HG03469 (cell line): ENCODE measurements around the gene DNAJB12.
"Not testable (repeated sequence)": the region's sequence is repeated elsewhere in the genome, so short reads cannot be mapped to it uniquely, and the experiment has no call there.

Source experiments
- ATAC-seq: cut with Tn5 transposase; IDR thresholded peaks from one replicate; pipeline ENCODE4 v1.9.1; 2021; ENCODE audit warnings: mild to moderate bottlenecking, moderate library complexity, moderate number of reproducible peaks; ENCODE audit not compliant: unreplicated experiment

Gene DNAJB12

DNA sequence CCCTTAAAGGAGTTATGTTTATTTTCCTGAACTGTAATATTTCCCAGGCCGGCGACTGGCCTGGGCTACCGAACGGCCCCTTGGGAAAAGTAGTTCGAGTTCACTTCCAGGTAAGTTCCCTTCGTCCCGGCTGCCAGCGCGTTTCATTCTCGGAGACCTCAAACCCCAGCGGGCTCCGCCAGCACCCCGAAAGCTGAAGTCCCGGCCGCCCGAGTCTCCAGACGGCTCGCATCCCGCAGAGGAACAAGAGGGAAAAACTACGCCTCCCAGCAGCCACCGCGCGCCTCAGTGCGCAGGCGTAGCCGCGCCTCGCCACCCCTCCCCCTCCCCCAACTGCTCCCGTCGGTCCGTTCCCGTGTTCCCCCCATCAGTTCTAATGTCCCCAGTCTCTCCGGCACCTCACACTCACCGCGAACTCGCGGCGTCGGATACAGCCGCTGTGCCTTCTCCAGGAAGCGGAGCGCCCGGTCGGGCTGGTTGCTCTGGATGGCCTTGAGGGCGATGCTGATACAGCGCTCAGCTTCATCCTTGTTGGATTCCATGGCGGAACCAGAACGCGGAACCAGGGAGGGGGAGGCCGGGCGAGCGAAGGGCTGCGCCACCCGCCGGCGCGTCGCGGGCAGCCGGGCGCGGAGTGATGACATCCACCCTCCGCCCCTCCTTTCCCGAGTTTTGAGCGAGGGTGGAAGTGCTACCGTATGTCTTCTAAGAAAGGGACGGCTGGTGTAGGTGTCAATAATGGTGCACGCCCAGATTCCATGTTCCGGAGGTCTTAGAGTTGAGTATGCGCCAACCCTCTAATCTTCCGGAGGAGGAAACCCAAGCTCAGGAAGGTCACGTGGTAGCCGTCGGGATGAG is at the start of gene DNAJB12:
DNAJB12 (minus strand) TSS at position 564 of the 858 bp plus-strand sequence; CDS start at position 542, 22 bp downstream.
- peak; percentile 56 for ATAC-seq

DNA sequence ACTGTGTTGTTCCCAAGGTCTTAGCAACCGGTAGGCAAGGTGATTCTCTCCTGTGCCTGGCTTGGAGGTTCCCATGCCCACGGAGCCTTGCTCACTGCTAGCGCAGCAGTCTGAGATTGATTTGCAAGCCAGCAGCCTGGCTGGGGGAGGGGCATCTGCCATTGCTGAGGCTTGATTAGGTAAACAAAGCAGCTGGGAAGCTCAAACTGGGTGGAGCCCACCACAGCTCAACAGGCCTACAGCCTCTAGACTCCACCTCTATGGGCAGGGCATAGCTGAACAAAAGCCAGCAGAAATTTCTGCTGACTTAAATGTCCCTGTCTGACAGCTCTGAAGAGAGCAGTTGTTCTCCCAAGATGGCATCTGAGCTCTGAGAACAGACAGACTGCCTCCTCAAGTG is 40.9 kb upstream of the DNAJB12 start:
- ATAC-seq: not testable (repeated sequence)

DNA sequence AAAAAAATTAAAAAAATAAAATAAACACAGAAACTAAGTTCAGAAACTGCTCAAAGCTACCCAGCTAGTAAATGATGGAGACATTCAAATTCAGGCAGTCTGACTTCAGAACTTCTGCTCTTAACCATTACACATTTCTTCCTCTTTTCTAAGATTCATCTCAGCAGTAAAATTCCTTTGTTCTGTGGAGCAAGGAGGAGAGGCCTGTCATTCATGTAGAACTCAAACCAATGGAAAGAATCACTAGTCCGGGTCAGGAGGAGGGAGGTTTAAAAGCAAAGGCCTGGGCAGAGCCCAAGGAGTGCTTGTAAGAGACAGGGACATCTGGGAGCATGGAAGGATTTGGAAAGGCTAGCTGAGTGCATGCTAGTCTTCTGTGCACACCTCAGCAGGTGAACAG is 37.9 kb upstream of the DNAJB12 start:
- ATAC-seq: no peak

DNA sequence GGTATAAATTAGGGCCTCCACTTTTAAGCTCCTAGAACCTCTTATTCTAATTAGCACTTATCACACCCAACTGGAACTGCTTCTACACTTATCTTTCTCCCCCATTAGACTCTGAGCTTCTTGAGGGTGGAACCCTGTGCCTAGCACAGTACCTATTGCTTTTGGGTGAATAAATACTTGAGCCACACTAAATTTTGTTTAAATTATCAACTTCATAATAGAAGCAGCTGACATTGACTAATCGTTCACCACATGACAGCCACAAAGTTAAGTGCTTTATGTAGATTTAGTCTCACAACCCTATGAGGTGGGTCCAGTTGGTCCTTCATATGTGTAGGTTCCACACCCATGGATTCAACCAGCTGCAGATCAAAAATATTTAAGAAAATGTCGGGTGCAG is 36.0 kb upstream of the DNAJB12 start:
- no peak for ATAC-seq

DNA sequence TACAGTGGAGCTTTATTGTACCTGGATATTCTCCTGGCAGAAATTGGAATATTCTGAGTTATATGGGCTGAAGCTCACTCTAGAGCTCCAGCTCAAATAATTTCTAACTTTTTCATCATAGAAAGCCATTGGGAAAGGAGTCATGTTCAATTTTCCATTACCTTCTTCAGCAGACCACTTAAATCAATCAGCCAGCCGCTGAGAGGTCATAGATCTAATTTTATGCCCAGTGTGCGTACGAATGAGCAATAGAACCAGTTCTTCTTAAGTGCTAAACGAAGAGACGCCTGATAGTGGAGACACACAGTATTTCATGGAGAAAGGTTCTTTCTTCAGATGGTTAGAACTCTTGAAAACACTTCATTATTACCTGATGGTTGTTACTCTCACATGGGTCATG is 35.0 kb upstream of the DNAJB12 start:
- no peak for ATAC-seq

DNA sequence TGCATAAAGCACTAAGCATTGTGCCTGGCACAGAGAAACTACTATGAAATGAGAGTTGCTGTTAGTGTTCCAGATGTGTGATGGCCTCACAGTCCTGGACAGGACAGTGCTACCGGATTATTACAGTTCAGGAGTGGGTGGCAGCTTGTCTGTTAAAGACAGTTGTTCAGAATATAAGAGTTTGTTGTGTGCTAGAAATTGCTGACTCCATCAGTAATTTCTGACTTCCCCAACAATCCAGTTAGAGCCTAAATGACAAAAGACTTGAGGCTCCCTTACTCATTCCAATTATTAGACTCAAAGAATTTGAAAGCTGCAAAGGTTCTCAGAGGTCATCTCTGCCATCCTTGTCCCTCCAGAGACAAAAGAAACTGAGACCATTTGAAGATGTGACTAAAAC is 34.3 kb upstream of the DNAJB12 start:
- no peak for ATAC-seq

DNA sequence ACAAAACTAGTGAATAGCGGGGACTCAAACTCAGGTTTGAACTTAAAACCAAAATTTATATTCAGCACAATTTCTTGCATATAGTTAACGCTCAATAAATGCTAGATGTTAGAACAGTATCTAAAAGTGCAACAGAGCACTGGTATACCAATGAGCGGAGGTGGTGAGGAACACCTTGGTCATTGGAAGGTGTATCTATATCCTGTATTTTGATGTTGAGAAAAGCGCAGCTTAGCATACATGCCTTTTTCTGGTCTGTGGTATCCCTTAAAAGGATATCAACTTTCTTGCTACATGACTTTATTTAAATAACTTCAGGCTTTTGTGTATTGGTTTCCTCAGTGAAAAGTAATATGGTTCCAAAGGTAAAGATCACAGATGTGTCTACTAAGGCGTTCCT is 33.3 kb upstream of the DNAJB12 start:
- ATAC-seq: no peak

DNA sequence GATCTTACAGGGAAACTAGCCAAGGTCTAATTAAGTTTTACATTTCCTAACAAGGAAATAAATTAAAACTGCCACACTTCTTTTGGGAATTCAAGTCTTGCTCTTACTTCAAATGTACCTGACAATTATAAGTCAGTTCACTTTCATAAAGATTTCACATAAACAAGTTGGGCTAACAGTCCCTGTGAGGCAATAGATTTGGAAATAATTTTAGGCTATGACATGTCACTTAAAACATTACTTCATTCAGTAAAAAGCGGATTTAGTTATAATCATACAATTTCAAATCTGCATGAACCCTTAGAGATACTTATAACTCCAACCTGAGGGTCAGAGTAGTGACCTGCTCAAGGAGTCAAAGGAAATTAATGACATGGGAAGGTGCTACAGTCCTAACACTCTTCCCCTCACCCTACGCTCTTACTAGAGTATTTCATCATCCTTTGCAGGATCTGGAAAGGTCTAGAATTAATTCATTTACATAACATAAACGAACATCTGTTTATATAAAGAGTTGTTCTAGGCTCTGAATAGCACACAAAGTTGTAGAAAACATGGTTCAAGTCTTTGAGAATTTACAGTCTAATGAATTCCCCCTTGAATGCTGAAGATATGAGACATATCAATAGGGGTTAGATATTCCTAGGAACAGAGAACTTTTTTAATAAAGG is 32.3 kb upstream of the DNAJB12 start:
- no peak for ATAC-seq

DNA sequence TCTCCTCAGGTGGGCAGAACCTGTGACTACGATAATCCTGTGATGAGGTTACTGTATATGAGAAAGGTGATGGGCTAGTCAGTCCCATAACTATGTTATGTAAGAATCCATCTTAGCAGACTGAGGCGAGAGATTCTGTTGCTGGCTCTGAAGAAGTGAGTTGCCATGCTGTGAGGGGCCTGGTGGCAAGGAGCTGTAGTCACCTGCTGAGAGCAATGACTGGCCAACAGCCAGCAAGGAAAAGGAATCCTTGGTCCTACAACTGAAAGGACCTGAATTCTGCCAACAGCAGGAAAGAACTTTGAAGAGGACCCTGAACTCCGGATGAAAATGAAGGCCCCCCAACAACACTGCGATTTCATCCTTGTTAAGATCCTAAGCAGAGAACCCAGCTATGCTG is 31.0 kb upstream of the DNAJB12 start:
- ATAC-seq: no peak

DNA sequence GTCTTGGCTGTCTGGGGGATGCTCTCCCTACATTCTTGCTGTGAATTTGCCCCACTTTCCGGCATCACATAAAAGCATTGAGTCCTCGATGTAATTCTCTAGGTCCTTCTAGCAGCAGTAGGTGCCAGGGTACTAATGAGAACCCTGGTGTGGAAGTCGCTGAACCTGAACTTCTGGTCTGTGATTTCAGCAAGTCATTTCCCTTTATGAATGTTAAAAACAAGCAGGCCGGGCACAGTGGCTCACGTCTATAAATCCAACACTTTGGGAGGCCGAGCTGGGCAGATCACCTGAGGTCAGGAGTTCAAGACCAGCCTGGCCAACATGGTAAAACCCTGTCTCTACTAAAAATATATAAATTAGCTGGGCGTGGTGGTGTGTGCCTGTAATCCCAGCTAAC is 30.3 kb upstream of the DNAJB12 start:
- ATAC-seq: not testable (repeated sequence)

DNA sequence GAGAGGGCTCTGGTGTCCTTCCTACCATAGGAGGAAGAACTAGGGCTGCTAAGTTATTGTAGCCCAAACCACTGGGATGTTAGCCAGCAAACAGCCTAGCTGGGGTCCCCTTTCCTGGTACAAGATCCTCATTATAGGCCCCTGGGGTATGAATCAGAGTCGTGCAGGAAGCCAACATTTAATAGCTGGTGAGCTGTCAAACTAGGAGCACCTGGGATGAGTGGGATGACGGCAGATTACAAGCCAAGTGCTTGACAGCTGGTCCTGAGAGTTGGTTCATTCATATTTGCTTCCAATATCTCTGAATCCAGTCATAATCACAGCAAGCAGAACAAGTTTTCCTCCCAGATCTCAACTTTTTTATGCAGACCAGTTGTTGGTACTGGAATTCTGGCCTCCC is 25.1 kb upstream of the DNAJB12 start:
- no peak for ATAC-seq

DNA sequence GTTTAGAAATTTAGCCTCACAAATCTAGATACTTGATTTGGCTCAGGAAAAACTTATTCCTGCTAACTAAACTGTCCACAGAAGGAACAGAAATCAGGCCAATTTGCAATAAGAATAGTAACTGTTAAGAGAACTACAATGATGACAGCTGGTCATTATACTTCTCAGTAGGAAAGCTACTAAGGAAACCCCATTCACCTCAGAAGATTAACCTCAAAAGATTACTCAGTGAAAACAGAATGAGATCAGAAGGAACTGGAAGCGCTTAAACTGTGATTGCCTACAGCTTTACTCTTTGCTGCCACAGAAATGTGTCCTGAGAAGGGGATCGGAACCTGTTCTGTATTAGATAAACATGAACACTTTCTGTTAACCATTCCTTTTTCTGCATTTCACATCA is 24.3 kb upstream of the DNAJB12 start:
- ATAC-seq: no peak

DNA sequence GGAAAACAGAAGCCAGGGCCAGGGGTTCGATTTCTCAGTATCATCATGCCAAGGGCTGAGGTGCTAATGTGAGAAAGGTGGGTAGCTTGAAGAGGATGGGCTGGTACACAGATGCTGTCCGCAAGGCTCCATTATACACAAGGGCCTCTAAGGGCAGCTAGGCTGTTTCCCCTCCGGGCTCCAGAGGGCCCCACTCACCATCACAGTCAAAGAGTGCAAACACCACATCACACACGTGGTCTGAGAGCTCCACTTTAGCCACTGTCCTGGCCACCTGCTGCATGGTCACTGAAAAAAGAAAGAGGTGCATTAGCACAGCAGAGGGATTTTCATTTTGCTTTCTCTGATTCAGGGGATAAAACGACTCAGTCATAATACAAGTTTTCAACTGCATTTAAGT is 20.9 kb upstream of the DNAJB12 start:
- ATAC-seq: no peak

DNA sequence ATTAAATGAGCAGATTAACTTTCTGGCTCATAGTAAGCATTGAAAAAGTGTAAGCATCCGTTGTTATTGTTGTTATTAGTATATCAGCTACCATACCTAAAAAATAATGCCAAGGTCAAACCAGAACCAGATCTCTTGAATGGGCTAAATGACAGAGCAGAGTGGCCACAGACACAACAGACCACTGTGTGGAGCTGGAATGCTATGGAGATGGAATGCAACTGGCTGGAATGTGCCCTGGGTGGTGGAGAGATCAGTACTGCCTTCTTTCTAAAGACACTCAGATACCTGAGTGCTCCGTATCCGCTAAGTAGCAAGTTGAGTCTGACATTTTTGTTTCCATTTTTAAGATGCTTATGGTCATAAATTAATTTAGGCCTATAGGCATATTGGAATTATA is 20.5 kb upstream of the DNAJB12 start:
- no peak for ATAC-seq

DNA sequence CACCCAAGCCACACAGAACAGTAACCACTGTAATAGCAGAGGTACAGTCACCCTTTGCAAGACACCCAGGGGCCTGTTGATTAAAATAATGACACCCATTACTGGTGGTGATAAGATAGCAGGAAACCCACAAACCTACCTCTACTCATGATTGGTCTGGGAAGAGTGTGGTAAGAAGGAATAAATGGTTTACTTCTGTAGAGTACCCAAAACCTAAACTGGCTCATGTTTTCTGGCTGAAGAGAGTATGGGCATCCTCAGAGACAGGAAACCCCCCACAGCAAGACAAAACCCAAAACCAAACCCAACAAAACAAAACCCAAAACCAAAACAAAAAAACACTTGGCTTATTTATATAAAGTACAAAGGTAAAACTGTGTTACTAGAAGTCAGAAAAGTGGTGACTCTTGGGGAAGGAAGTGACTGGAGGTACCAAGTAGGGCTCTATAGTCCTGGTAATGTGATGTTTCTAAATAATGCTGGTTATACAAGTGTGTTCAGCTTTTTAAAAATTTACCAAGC is 15.5 kb upstream of the DNAJB12 start:
- no peak for ATAC-seq

DNA sequence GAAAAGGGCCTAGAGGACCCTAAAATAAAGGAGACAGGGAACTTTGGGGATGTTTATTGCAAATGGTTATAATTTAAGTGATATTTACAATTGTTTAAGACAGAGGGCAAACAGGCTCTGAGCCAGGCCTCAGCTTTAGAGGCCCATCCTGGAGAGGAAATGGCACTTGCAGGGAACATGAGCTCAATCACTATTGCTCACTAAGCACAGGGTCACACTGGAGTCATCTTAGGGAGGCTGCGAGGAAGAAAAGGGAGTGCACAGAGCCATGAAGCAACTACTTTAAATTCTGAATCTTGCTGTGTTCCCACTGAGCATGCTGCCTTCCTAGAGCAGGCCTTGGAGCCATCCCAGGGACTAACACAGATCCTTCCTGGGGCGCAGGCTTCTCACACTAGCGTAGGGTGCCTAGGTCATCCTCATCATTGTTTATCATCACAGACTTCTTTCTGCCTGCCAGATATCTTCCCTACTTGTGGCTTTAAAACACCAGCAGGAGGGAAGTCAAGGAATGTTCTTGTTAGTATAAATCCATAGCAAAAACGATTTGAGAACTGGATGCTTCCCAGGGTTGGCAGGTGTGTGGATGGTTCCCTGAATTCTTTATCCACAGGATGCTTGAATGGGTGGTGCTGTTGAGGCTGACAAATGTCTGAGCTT is 12.7 kb upstream of the DNAJB12 start:
- no peak for ATAC-seq

DNA sequence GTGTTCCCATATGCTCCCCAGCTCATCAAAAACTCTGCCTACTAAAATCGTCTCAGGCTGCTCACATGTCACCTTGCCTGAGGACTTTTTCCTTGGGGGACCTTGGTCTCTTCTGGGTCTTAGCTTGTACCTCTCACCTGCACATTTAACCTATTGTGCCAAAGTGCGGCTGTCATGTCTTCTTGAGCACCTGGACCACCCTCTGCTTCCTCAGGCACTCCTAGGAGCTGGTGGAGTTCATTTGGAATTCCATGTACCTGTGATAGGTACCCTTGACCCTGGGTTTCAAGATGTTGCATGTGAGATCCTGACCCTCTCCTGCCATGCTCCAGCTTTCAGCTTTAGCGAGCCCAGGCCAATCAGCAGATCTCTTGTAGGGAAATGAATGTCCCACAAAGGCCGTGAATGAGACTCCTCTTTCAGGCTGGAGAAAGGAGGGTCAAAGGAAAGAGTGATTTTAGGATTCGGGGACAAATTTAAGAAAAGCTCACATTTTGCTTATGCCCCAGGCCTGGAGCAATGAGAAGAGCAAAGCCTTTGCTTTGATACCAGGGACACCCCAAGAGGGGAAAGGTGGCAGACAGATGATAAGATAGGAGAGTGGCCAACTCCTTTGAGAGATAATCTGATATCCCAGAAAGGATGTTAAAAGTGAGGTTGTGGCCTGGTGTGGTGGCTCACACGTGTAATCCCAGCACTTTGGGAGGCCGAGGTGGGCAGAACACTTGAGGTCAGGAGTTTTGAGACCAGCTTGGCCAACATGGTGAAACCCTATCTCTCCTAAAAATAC is 10.6 kb upstream of the DNAJB12 start:
- ATAC-seq: no peak

DNA sequence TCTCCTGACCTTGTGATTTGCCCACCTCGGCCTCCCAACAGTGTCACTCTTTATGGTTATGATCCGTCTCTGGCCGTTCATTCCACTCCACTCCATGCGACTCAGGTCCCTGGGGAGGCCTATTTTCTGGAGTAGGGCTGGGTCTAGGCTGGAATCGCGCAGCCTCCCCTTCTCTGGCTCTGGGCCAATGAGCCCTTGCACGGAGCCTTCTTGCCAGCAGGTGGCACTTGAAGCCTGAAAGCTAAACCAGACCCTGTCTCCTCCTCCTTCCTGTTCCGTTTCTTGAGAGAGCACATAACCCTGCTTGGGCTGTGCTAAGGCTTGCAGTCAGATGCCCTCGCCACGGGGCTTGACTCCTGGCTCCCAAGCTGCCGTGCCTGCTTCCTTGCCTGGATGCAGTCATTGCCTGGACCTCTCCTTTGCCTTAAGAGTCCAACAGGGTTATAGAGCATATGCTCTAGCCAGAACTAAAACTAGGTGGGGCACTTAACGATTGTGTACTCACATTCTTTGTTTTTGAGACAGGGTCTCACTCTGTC is 9.6 kb upstream of the DNAJB12 start:
- peak; percentile 76 for ATAC-seq

DNA sequence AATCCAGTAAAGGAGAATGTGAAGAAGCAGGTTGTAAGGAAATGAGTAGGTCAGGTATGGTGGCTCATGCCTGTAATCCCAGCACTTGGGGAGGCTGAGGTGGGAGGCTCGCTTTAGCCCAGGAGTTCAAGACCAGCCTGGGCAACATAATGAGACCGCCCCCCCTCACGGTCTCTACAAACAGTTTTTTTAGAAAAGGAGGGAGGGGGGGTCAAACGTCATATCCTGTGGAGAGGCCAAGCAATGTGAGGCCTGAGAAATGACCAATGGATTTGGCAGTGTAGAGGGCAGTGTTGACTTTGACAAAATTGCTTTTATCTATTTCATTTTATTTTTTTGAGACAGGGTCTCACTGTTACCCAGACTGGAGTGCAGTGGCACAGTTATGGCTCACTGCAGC is 2.3 kb upstream of the DNAJB12 start:
- no peak for ATAC-seq

DNA sequence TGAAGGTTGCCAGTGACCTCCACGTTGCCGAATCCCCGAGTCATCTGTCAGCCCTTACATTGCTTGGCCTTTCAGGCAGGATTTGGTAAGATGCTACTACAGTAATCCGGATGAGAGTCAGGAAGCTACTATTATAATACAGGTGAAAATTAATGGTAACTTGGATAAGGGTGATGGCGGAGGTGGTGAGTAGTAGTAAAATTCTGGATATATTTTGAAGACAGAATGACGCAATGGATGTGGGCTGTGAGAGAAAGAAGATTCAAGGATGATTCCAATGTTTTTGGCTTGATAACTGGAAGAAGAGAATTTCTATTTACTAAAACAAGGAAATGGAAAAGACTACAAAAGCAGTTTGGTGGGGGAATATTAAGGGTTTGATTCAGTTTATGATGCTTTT is 1.4 kb upstream of the DNAJB12 start:
- ATAC-seq: no peak

DNA sequence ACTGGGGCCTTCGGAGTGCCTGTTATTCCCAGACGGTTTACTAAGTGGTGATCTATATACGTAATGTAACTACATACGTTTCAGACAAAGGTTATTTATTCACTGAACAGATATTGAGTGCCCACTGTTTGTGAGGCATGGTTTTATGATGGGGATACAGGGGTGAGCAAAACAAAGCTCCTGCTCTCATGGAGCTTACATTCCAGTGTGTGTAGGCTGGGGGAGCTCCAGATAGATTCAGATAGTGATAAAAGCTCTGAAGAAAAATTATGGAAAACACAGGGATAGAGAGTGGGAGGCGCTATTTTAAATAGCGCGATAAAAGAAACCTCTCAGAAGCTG is 466 bp upstream of the DNAJB12 start:
- ATAC-seq: no peak
